Tibial nerve (tissue), 4 donors: ENCODE results near the gene CHSY1. TPM values are rescaled to one million over a fixed set of nuclear protein-coding genes. Genes with fewer than 3 reads are reported as not detected.

Experiments
- total RNA-seq, 4 donors: library from RNA; depleted of rRNA; stranded (reverse); fragments of >200 nt; gene quantifications; one replicate each; pipeline ENCODE4 v1.1.0, GENCODE V29; 2016

CHSY1 gene
- total RNA-seq, 4 donors from 2014 or later = 22.0 to 29.7 (median 24.6) TPM

Other genes with a start within 250 kb of the CHSY1 start
- 100 to 1,000 TPM in 1 of 4 donors, 10 to 100 TPM in 3; 64.8 to 104 (median 88.0) TPM for gene SELENOS, start 25.4 kb upstream of the CHSY1 start, total RNA-seq
- gene SNRPA1, start 43.2 kb upstream of the CHSY1 start, total RNA-seq = 10 to 100 TPM; 28.4 to 50.6 (median 40.0) TPM
- gene PCSK6, start 237.7 kb upstream of the CHSY1 start, total RNA-seq = 10 to 100 TPM in 3 of 4 donors, 1 to 10 TPM in 1; 8.5 to 27.0 (median 13.2) TPM